Glutamatergic neuron (in vitro differentiated cells): ENCODE measurements around the gene TMEM163. TPM values are rescaled to one million over a fixed set of nuclear protein-coding genes. Genes with fewer than 3 reads are reported as not detected.
A peak's percentile ranks its signal among the peaks of the same experiment; 100 is the strongest.

ENCODE experiments used
- DNase-seq: peaks from one replicate; pipeline ENCODE4 v3.0.0; 2022
- H3K27ac Mint-ChIP-seq: one replicate; pipeline ENCODE4 v1.8.0; 2020; ENCODE audit warnings: mild to moderate bottlenecking, mixed read lengths, inconsistent platforms; ENCODE audit not compliant: unreplicated experiment
- H3K27me3 Mint-ChIP-seq: one replicate; pipeline ENCODE4 v1.8.0; 2020; ENCODE audit warnings: mild to moderate bottlenecking, moderate library complexity, mixed read lengths, inconsistent platforms; ENCODE audit not compliant: unreplicated experiment
- H3K36me3 Mint-ChIP-seq: one replicate; pipeline ENCODE4 v1.8.0; 2020; ENCODE audit warnings: mild to moderate bottlenecking, mixed read lengths, inconsistent platforms; ENCODE audit not compliant: unreplicated experiment
- H3K4me1 Mint-ChIP-seq: one replicate; pipeline ENCODE4 v1.8.0; 2020; ENCODE audit warnings: mild to moderate bottlenecking, low read depth, mixed read lengths, inconsistent platforms; ENCODE audit not compliant: unreplicated experiment
- H3K4me3 Mint-ChIP-seq: one replicate; pipeline ENCODE4 v1.8.0; 2020; ENCODE audit warnings: mild to moderate bottlenecking, mixed read lengths, inconsistent platforms; ENCODE audit not compliant: unreplicated experiment
- H3K9me3 Mint-ChIP-seq: one replicate; pipeline ENCODE4 v1.8.0; 2020; ENCODE audit warnings: mild to moderate bottlenecking, moderate library complexity, mixed read lengths, inconsistent platforms; ENCODE audit not compliant: unreplicated experiment
- total RNA-seq: library from RNA; stranded (reverse); fragmentation: NEBNext Ultra II Directional; extraction: Animal tissue kit (Norgen Biotek cat#: 25700); gene quantifications from one replicate; pipeline ENCODE4 v1.2.1, GENCODE V29; 2021; ENCODE audit not compliant: unreplicated experiment
- TF ChIP-seq, protein P1 (sequence below): fragments of 200-600 bp; sonication (generic); IDR thresholded peaks from one replicate; pipeline ENCODE4 v1.5.0; 2021; ENCODE audit not compliant: partially characterized antibody, unreplicated experiment

TMEM163 gene
- total RNA-seq, 1 donor from 2014 or later = 27.7 TPM

DNA sequence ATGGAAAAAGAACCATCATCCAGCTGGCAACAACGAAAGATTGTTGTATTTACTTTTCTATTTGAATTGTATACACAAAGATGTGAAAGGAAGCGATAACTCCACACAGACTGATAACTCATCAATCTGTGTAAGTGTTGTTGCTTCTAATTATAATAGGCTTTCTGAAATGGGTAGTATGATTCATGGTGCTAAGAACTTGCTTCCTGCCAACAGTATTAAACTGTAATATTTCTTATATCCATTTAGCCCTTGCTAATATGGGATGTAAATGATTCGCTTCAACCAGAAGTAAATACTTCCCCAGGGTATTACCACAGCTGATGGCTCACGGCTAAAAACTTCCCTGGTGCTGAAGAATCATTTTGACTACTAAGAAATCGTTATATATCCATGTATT is 70.2 kb downstream of the TMEM163 start:
- H3K4me3 Mint-ChIP-seq = no peak overlapping the region
- TF ChIP-seq, protein P1, sequence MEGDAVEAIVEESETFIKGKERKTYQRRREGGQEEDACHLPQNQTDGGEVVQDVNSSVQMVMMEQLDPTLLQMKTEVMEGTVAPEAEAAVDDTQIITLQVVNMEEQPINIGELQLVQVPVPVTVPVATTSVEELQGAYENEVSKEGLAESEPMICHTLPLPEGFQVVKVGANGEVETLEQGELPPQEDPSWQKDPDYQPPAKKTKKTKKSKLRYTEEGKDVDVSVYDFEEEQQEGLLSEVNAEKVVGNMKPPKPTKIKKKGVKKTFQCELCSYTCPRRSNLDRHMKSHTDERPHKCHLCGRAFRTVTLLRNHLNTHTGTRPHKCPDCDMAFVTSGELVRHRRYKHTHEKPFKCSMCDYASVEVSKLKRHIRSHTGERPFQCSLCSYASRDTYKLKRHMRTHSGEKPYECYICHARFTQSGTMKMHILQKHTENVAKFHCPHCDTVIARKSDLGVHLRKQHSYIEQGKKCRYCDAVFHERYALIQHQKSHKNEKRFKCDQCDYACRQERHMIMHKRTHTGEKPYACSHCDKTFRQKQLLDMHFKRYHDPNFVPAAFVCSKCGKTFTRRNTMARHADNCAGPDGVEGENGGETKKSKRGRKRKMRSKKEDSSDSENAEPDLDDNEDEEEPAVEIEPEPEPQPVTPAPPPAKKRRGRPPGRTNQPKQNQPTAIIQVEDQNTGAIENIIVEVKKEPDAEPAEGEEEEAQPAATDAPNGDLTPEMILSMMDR = no peak
- H3K36me3 Mint-ChIP-seq = peaks cover 3% of the 10 kb centered on the region
- no peak for DNase-seq
- H3K27ac Mint-ChIP-seq = no peak overlapping the region
- peaks cover 1% of the 10 kb centered on the region for H3K9me3 Mint-ChIP-seq
- peaks cover 2% of the 10 kb centered on the region for H3K27me3 Mint-ChIP-seq
- peaks cover 11% of the 10 kb centered on the region for H3K4me1 Mint-ChIP-seq

DNA sequence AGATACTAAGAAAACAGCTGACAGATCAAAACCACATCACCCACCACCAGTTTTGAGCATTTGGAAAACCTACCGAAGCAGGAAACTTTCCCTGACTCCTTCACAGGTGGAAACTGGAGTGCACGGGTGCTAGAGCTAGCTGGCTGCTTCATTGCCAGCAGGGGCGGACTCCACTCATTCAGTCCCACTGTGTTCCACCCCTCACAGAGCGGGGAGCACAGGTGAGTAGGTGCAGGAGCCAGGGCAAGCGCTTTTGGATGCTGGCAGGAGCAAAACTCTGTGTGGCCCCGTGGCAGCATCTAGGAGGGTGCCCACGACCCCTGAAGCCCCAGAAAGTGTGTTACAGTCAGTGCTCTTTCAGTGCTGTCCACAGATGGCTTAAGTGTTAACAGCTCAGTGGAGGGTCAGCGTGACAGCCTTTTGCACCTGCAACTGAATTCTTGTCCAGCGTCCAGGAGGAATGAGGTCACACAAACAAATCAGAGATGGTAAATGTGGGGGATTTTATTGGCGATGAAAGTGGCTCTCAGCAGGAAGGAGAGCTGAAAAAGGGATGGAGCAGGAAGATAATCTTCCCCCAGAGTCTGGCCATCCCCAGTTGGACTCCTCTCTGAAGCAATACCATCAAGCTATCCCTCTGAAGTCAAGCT is 71.1 kb downstream of the TMEM163 start:
- Mint-ChIP-seq H3K27ac (peak overlapping the region; percentile 15), H3K4me1 (peaks cover 11% of the 10 kb centered on the region), H3K36me3 (peaks cover 3% of the 10 kb centered on the region), H3K9me3 (peaks cover 1% of the 10 kb centered on the region), H3K4me3 (no peak overlapping the region), H3K27me3 (peaks cover 2% of the 10 kb centered on the region)
- no peak for DNase-seq
- TF ChIP-seq, protein P1 = no peak

GRCh38 chr2:134642938-134643337 is 75.9 kb downstream of the TMEM163 start:
- no peaks in the 10 kb centered on the region for H3K27me3 Mint-ChIP-seq
- H3K9me3 Mint-ChIP-seq = peaks cover 1% of the 10 kb centered on the region
- no peak overlapping the region for H3K27ac Mint-ChIP-seq
- TF ChIP-seq, protein P1 = no peak
- no peak overlapping the region for H3K4me3 Mint-ChIP-seq
- DNase-seq = no peak
- peaks cover 14% of the 10 kb centered on the region for H3K4me1 Mint-ChIP-seq
- H3K36me3 Mint-ChIP-seq = peaks cover 3% of the 10 kb centered on the region

DNA sequence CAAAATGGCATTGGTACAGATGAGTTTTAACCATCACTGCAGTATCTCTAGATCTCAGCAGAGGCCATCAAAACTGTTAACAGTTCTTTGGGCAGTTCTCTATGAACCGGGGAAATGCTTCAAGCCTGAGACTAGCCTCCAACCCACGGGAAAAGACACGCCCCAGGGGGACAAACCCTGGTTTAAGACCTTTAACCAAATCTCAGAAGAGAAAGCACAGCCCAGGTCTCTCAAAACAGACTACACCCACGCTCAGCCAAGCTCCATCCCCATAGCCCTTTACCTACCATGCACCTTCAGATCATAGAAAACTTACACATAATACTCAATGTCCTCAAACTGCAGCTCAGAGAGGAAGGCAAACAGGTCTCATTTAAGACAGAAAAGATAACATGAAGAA is 78.3 kb downstream of the TMEM163 start:
- Mint-ChIP-seq H3K27ac (no peak overlapping the region), H3K36me3 (peaks cover 1% of the 10 kb centered on the region), H3K4me3 (no peak overlapping the region), H3K4me1 (peaks cover 12% of the 10 kb centered on the region), H3K9me3 (no peaks in the 10 kb centered on the region), H3K27me3 (no peaks in the 10 kb centered on the region)
- TF ChIP-seq, protein P1 = no peak
- DNase-seq = no peak

DNA sequence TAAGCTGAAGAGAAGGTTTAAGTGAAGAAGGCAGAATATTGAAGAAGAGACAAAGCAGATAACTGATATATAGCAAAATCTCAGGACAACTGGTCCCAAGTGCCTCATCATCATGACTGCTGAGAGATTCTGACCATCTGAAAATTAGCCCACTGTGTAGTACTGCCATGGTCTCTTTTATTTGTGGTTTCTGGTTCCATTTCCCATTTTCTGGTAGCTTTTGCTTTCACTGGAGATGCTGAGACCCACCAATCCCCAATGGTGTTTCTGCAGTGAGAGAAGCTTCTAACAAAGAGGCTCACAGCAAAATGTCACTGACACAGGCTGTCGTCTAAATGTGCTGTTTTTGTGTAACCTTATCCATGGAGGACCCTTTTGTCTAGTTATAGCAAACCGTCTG is 79.5 kb downstream of the TMEM163 start:
- no peaks in the 10 kb centered on the region for H3K27me3 Mint-ChIP-seq
- TF ChIP-seq, protein P1 = no peak
- no peak overlapping the region for H3K27ac Mint-ChIP-seq
- peaks cover 5% of the 10 kb centered on the region for H3K36me3 Mint-ChIP-seq
- DNase-seq = no peak
- H3K4me3 Mint-ChIP-seq = no peak overlapping the region
- H3K4me1 Mint-ChIP-seq = peaks cover 12% of the 10 kb centered on the region
- H3K9me3 Mint-ChIP-seq = no peaks in the 10 kb centered on the region
